GM18909 (cell line): ENCODE measurements around the gene NAA40.

Experiments used
- ATAC-seq: cut with Tn5 transposase; IDR thresholded peaks from one replicate; pipeline ENCODE4 v1.9.1; 2021; ENCODE audit warnings: mild to moderate bottlenecking; ENCODE audit not compliant: unreplicated experiment, poor library complexity

The NAA40 gene

DNA sequence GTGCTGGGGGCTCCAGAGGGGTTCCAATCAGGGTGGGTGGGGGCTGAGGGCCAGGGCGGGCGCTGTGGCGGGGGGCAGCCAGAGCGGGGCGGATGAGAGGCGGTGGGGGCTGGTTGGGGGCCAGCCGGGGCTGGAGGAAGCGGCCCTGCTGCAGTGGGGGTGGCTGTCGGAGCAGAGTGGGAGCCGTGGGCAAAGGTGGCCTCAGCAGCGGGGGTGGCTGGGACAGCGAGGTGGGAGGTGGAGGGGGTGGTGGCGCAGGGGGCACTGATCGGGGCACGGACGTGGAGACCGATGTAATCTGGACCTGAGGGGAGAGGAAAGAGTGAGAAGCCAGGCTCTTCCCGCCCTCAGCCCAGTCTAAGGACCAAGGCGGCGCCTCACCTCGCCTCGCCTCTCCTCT lies 26.9 kb upstream of the NAA40 start:
- no peak for ATAC-seq

DNA sequence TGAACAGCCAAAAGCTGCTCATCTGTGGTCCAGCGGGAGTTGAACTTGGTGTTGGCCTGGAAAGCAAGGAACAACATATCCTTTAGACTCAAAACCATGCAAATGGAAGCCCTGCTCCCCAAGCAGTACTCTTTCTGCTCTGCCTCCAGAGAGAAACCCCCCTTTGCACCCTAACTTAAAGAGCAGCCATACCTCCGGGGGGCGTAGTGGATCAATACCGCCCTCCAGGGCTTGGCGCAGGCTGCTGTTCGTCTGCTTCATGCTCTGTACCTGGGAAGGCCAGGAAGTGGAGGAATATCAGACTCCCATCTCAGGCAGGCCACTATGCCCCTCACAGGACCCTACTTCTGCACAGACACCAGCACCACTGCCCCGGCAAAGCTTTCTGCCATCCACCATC lies 26.1 kb upstream of the NAA40 start:
- no peak for ATAC-seq

DNA sequence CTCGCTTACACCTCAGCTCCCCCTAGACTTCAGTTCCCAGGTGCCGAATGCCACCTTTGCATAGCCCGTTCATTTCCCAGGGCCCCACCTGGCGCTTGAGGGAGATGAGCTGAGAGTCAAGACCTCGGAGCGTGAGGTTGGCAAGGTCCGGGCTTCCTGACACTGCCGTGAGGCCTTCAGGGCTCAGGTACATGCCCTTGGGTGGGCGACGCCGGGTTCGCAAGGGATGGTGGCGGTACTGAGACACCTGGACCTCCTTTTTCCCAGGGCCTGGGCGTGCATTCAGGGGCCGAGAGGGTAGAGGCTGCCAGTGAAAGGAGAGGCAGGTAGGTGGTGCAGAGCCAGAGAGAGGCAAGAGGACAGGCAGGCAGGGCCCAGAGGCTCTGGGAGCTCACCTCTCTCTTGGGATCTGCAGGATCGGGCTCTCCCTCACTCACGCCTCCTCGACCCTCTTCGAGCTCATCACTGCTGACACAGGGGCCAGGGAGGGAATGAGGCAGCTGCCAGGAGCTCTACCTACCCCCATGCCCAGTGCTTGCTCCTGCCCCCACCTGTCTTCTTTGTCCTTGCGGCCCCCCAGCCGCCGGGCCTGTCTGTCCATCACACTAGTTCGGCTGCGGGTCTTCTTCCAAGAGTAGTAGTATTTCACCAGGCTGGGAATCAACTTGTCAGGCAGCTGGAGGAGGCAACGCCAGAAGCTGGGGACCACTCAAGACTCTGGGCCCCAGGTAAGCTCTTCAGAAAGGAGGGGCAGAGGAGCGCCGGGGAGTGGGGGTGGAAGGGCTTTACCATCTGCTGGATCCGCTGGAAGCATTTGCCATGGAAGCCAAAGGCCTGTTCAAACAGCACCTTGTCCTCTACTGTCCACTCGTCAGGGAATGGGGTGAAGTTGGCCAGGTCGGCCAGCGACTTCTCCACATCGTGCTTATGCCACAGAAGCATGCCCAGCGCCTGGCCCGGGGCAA lies 24.7 kb upstream of the NAA40 start:
- no peak for ATAC-seq

DNA sequence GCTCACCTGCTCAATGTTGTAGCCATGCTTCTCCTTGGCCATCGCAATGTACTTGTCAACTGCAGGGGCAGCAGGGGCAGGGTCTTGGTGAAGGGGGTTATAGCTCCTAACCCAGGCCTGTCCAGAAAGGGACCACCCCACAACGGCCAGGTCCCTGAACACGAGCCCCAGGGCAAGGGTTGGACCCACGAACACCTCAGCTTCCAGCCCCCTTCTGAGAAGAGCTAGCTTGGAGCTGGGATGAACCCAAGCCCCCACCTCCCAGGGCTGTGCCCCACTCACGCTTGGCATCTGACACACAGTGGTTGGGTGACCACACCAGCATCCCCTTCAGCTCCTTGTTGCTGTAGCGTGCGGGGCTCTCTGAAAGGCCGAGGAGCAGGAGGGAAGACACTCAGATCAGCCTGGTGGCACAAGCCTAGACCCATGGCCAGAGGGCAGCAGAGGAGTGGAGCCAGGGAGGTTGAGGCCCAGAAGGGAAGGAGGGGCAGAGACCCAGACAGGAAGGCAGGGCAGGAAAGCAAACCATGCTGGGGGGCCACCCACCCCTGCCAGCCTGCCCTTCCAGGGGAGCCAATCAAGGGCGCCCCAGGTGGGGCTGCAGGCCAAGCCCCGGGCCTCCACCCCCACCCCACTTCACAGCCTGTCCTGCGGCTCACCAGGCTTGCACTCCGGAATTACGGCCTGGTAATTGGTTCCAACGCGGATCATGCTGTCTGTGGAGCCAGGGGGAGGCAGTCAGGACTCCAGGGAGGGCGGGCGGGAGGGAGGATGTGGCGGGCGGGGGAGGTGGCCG lies 23.7 kb upstream of the NAA40 start:
- ATAC-seq = no peak

DNA sequence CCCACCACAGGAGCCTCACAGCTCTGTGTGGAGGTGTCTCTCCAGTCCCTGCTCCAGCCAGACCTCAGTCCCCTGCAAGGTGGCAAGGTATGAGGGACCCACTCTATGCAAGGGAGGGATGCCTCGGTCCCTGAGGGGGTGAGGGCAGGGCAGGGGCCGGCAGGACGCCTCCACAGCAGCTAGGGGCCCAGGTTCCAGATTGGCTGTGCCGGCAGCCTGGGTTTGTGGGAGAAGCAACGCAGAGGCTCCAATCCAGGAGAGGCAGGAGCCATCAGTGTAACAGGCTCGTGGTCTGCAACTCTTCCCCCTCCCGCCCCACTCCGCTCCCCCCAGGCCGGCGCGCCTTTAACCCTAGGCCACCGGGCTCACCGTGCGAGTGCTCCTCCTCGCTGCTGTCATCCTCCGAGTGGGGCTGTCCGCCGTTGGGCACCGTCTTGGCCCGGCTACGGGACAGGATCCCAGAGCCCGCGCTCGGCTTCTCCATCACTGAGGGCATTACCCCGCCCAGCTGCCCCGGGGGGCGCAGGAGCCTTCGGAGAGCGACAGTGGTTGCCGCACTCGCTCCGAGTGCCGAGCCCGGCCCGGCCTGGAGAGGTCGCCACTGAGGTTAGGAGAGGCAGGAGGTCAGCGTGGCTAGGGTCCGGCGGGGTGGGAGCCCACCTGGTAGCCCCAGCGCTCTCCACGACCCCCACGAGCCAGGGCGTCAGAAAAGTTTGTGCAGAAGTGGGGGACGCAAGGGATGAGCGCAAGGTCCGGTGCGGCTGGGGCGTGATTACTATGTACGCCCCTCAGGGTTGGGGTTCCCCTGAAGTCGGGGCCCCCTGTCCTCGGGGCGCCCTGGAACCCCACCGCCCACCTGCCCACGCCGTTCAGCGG lies 22.6 kb upstream of the NAA40 start:
- ATAC-seq = no peak

DNA sequence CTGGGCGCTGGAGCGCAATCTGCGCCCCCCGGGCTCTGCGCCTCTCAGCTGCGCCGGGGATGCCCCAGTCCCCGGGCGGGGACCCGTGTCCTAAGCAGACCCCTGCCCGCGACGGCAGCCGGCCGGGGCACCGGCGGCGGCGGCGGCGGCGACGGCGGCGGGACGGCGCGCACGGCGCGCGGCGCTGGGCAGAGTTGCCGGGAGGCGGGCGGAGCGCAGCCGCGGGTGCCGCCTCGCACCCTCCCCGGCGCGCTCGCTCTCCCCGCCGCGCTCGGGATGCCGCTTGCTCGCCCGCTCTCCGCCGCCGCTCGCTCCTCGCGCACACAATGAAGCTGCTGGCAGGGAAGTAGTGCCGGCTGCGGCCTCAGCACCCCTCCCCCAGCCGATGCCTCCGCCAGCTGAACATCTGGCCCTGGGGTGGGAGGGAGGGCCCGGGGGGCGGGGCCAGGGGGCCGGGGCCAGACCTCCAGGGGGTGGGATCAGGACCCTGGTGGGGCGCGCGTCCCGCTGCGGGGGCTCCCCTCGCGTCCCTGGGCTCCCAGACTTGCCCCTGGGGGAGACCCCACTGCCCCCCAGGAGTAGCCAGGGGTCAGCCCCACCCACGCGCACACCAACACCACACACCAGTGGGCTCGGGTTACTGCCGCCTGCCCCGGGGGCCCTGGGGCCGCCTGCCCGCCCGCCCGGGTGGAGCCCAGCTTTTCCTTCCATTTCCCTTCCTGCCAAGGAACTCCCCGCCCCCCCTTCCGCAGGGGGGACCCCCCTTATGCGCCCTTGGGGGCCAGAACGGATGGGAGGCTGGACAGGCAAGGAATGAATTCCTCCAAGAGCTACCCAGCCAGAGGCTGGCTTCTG lies 21.7 kb upstream of the NAA40 start, which contains the start of gene RCOR2:
Gene RCOR2 (minus strand): TSS at position 328 of the 855 bp plus-strand sequence. CDS start 708 bp downstream, outside the sequence.
- ATAC-seq = no peak

DNA sequence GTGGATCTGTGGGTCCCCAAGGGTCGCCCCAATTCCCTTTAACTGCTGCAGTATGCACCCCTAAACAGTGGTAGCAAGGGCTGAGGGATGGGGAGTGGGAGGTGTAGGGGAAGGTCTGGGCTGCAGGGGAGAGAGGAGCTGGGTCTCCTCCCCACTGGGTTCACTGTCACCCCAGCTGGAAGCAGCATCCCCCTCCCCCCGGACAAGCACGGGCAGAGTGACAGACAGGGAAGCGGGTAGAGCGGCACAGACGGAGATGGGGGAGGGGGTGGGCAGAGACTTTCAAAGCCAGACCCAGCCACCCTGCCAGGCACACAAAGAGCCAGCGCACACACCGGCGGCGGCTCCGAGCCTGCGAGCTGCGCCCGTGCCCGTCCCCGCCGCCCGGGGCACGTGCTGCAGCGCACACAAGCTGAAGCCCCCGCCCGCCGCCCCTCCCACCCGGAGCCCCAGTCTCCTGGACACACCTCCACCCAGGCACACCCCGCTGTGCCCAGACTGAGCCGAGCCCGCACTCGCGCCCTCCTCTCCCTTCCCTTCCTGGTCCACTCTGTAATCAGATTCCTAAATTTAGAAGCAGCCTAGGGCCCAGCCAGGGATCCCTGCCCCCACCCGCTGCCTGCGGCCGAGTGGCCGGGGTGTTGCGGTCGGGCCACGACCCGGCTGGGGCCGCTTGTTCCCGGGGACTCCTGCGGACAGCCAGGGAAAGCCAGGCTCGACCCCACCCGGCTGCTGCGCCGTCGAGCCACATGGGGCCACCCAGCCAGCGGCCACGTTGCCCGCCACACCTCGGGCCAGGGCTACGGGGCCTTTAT lies 20.9 kb upstream of the NAA40 start:
- ATAC-seq = no peak

DNA sequence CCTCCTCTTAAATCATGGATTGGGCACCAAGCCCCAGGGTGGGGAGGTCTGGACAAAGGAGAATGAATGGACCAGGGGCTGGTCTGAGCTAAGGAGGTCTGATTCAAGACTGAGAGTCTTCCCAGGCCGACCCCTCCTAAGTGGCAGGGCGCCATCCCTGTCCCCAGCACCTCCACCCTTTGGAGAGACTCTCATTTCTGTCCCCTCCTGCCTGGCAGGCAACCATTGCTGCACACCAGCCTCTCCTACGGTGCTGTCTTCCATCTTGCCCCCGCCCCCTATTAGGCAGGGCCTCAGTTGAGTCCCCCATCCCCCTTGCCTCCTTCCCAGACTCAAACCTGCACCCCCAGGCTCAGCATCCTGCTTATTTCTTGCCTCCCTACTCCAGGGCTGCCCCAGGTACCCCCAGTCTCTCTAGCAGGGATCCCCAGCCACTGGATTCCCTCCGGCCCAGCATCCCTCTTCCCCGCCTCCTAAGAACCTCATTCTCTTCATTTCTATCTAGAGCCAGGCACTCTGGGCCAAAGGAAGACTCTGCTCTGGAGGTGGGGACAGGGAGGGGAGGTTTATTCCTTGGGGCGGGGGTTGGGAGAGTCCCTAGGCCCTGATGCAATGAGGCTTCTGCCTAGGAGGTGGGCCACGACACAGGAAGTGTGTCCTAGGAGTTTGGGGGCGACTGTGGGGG lies 20.2 kb upstream of the NAA40 start:
- ATAC-seq = no peak

DNA sequence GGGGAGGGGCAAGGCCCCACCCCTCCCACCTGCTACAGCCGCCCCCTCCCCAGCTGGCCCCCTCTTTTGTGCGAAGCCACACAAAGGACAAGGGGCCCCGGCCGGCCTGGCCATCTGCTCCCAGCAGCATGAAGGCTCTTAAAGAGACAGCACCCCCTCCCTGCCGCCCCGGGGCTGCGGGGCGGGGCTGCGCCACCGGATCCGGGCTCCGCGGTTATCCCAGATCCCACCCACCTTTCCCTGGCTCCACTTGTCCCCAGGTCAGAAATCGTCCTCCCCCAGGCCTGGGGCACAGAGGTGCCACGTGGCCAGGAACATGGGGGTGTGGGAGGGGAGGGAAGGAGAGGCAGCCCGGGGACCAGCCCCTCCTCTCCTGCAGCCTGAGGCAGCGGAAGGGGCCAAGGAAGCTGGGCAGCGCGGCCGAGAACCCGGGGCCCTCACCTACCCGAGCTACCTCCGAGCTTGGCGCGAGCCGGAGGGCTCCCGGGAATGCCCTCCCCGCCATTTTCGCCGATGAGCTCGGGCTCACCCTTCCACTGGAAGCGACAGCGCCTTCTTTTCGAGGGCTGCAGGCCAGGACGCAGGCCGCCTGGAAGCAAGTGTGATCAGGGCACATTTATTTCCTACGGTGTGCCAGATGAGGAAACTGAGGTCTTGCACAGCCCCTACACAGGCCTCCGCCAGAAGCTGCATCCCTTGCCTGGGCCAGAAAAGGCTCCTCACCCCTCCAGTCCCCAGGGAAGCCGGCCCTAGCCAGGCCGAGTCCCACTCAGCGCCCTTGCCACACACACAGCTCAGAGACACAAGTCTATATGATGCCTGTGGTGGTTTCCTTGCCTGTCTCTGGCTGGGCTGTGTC lies 19.3 kb upstream of the NAA40 start:
- no peak for ATAC-seq

DNA sequence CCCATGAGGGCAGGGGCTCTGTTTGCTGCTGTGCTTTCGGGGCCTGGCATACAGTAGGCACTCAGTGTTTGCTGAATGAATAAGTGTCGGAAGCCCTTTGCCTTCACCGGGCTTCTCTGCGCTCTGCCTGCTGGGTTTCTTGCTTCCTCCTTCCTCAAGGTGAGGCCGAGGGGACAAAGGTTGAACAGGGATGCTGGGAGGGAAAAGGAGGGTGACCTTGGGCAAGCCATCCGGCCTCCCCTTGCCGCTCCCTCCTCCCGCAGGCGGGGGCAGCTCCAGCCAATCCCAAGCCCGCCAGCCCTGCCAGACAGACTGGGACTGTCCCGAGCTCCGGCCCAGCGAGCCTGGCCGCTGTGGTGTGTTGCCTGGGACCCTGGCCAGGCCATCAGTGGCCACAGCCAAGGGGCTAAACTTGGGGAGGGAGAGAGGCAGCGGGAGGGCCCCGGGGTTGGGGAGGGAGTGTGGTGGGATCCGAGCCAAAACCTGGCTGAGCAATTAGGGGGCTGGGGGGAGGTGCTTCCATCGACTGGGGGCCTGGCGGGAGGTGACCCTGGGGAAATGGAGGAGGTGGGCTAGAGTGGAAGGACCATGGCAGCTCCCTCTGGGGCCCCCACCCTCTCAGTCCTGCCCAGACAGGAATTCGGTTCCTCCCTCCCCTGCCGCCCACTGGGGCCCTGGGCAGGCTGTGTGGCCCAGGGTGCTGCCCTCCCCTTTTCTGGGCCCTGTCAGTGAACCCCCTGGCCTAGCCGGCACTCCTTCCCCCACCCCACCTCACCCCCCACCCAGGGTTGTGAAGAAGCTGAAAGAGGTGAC lies 18.5 kb upstream of the NAA40 start:
- no peak for ATAC-seq

DNA sequence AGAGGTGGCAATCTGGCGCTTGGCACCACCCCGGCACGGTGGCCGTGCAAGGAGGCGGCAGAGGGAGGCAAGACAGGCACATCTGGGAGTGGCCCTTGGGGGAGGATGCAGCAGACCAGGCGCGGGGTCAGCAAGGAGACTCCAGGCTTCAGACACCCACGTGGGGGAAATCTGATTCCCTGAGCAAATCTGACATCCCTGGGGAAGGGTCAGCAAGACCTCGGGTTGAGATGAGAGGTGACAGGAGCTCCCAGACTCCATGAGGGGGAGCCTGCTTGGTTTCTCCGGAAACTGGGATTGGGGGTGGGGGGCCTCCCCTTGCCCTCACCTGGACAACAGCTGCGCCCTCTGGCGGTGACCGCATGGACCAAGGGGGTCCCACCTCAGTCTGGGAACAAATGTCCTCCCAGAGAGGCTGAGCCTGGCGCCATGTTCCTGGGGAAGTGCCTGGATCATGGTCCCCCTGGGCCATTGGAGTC lies 17.8 kb upstream of the NAA40 start:
- no peak for ATAC-seq

DNA sequence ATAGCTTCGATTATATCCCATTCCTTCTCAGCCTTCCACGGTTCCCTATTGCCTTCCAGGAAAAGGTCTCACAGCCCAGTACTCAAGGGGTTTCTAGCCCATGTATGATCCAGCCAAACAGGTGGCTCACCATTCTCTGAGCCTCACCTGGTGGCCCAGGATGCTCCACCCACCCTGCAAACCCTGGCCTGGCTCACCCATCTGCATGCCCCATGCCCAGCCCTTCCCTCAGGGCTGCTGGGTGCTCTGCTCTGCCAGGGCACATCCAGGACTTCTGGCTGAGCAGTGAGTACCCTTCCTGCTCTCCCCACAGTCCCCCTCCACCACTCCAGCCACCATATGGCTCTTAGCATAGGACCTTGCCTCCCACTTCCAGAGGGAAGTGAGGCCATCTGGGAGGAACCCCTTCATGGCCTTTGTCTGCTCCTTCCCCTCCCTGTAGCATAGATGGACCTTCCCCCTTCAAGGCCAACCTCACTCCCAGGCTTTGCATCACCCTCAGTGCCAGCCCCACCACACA lies 16.1 kb upstream of the NAA40 start:
- ATAC-seq = no peak

DNA sequence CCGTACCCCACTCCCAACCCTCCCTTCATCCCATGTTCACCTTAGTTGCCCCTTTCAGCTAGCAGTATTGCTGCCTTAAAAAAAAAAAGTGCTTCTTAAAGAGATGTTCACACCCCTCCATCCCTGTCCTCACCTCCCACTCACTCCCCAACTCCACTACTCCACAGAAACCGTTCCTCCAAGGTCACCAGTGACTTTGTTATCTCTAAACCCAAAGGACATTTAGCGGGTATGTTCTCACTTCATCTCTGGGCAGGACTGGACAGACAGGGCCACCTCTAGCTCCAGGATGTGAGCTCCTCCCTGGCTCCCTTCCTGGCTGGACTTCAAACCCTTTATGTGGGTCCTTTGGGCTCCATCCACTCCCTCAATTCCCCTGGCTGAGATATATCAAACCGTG lies 15.5 kb upstream of the NAA40 start:
- ATAC-seq = no peak

DNA sequence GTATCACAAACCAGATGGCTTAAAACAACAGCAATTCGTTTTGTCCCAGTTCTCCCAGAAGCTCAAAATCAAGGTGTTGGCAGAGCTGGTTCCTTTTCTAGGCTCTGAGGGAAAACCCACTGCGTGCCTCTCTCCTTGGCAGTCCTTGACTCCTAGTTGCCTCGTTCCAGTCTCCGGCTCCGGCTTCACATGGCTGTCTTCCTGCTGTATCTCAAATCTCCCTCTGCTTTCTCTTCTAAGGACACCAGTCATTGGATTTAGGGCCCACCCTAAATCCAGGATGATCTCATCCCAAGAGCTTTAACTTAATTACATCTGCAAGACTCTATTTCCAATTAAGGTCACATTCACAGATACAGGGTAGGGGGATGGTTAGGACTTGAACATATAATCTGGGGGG lies 9.2 kb upstream of the NAA40 start:
- ATAC-seq = no peak

DNA sequence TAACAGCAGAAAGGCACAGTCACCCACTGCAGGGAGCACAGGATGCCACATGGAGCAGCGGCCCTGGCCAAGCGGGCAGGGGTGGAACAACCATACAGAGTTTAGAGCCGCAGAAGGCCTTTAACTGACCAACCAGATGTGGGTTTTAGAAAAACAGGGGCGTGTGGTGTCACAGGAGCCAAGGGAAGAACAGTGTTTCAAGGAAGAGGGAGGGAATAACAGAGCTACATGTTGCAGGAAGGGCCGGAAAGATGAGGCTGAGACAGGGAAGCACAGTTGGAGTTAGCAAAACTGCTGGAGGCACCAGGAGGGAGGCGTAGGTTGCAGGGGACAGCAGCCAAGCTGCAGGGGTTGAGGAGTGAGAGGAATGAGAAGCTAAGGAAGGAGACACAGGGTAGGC lies 7.8 kb upstream of the NAA40 start:
- no peak for ATAC-seq

DNA sequence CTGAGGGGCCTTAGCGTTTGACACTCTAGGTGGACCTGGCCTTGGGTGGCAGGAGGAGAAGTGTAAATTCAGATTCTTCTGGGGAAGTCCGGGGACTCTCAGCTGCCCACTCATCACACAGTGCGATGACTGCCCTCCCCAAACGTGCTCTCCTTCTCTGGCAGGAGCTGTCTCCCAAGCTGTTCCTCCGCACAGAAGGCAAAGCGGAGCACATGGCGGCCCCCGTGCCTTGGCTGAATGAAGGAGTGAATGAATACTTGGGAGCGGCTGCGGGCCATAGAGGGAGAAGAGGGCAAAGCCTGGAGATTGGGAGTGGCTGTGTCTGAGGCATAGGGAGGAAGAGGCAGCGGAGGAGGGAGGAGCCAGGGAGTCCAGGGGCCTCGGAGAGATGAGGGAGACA lies 6.9 kb upstream of the NAA40 start:
- no peak for ATAC-seq
